Uterus (tissue), 4 donors: Measurements from ENCODE around the gene PYY. TPM values are rescaled to one million over a fixed set of nuclear protein-coding genes. Genes with fewer than 3 reads are reported as not detected.

Experiments used
- DNase-seq, 2 donors: peaks; one replicate each; pipeline ENCODE4 v3.0.0-alpha.2; 2019 to 2020
- H3K27ac ChIP-seq, 2 donors: fragments of 200-600 bp; sonication (generic); 1 replicate in 1 of 2; 2 replicates in 1 of 2; pipeline ENCODE4 v1.5.1; 2016 to 2018
- H3K27me3 ChIP-seq, 2 donors: fragments of 200-600 bp; sonication (generic); one replicate each; pipeline ENCODE4 v1.5.1; 2018 to 2019; ENCODE audit warnings: control low read depth in 1 of 2
- H3K36me3 ChIP-seq, 2 donors: fragments of 200-600 bp; sonication (generic); one replicate each; pipeline ENCODE4 v1.5.1; 2019; ENCODE audit warnings: control low read depth in 1 of 2
- H3K4me1 ChIP-seq, 2 donors: fragments of 200-600 bp; sonication (generic); one replicate each; pipeline ENCODE4 v1.5.1; 2018 to 2019; ENCODE audit warnings: control low read depth in 1 of 2
- H3K4me3 ChIP-seq, 2 donors: fragments of 200-600 bp; sonication (generic); 1 replicate in 1 of 2; 2 replicates in 1 of 2; pipeline ENCODE4 v1.5.1; 2018 to 2019; ENCODE audit warnings: mild to moderate bottlenecking in 1 of 2
- H3K9me3 ChIP-seq, 2 donors: fragments of 200-600 bp; sonication (generic); one replicate each; pipeline ENCODE4 v1.5.1; 2019; ENCODE audit warnings: control low read depth in 1 of 2
- CTCF ChIP-seq, 4 experiments: fragments of 200-600 bp in 2 of 4; fragments of 450-650 bp in 2 of 4; sonication (generic) in 2 of 4; IDR thresholded peaks; one replicate each; pipeline ENCODE4 v1.5.1; 2016 to 2019; ENCODE audit warnings: antibody characterized with exemption in 4 of 4, mild to moderate bottlenecking in 2 of 4, moderate library complexity in 1 of 4
- POLR2A ChIP-seq, 2 donors: fragments of 450-650 bp; IDR thresholded peaks; one replicate each; pipeline ENCODE4 v1.6.1; 2016; ENCODE audit warnings: antibody characterized with exemption in 2 of 2, mild to moderate bottlenecking in 1 of 2, moderate library complexity in 1 of 2
- intact Hi-C: fragments of 100-400 bp; cut with DNase I; formaldehyde crosslinking; loops from one replicate; pipeline ENCODE4 v1.15.1; 2023; ENCODE audit warnings: low total_unique reads
- total RNA-seq, 4 donors: library from RNA; depleted of rRNA in 3 of 4; stranded (reverse); fragments of >200 nt in 3 of 4; gene quantifications; one replicate each; pipeline versions ENCODE4 v1.1.0 to v1.2.4, GENCODE V29; 2014 to 2023
- donor health status: DM: yes; HTN: yes; CAD: no.

PYY gene
- total RNA-seq = not detected

- H3K27ac ChIP-seq = no peak within 1 kb of the TSS
- no peaks in the 10 kb centered on the region for H3K9me3 ChIP-seq
- no peaks in the 10 kb centered on the region for H3K4me1 ChIP-seq
- intact Hi-C loops = no loop called here
- TF ChIP-seq POLR2A (IDR thresholded peaks at IDR 0.05) (no peak), CTCF (IDR thresholded peaks at IDR 0.05) (no peak)
- DNase-seq = no peak
- peaks cover 0 to 35% of the 10 kb centered on the region in 2 donors for H3K27me3 ChIP-seq
- no peaks in the 10 kb centered on the region for H3K36me3 ChIP-seq
- no peak within 1 kb of the TSS for H3K4me3 ChIP-seq
These were observed at the start of gene PYY for GRCh38 chr17:43953746-43954145. PYY (minus strand) TSS chr17:43953940; CDS start chr17:43953483, 457 bp downstream.

- peaks cover 11 to 21% of the 10 kb centered on the region in 2 donors for H3K27me3 ChIP-seq
- no peak for TF ChIP-seq POLR2A (IDR thresholded peaks at IDR 0.05)
- TF ChIP-seq CTCF (IDR thresholded peaks at IDR 0.05) = no peak
- H3K27ac ChIP-seq = no peak overlapping the region
- no peak overlapping the region for H3K4me3 ChIP-seq
- H3K9me3 ChIP-seq = no peaks in the 10 kb centered on the region
- peaks cover 0 to 18% of the 10 kb centered on the region in 2 donors for H3K4me1 ChIP-seq
- DNase-seq = no peak
- H3K36me3 ChIP-seq = no peaks in the 10 kb centered on the region
- intact Hi-C loops = no loop called here
These were observed 48.6 kb upstream of the PYY start for GRCh38 chr17:44002141-44002848.

- TF ChIP-seq CTCF (IDR thresholded peaks at IDR 0.05) (no peak), POLR2A (IDR thresholded peaks at IDR 0.05) (no peak)
- Histone ChIP-seq H3K27me3 (peaks cover 11 to 20% of the 10 kb centered on the region in 2 donors), H3K36me3 (no peaks in the 10 kb centered on the region), H3K4me1 (peaks cover 0 to 15% of the 10 kb centered on the region in 2 donors), H3K27ac (no peak overlapping the region), H3K4me3 (no peak overlapping the region), H3K9me3 (no peaks in the 10 kb centered on the region)
- no peak for DNase-seq
- intact Hi-C loops = no loop called here
These were observed 47.8 kb upstream of the PYY start for GRCh38 chr17:44001461-44001920.

GRCh38 chr17:44000871-44001460 is 47.2 kb upstream of the PYY start:
- no peak for TF ChIP-seq CTCF (IDR thresholded peaks at IDR 0.05)
- no peak for TF ChIP-seq POLR2A (IDR thresholded peaks at IDR 0.05)
- H3K27ac ChIP-seq = no peak overlapping the region
- peaks cover 11 to 15% of the 10 kb centered on the region in 2 donors for H3K27me3 ChIP-seq
- no peak for DNase-seq
- intact Hi-C loops = no loop called here
- H3K9me3 ChIP-seq = no peaks in the 10 kb centered on the region
- H3K36me3 ChIP-seq = no peaks in the 10 kb centered on the region
- H3K4me3 ChIP-seq = no peak overlapping the region
- H3K4me1 ChIP-seq = peaks cover 0 to 15% of the 10 kb centered on the region in 2 donors

- peaks cover 0 to 9% of the 10 kb centered on the region in 2 donors for H3K4me1 ChIP-seq
- intact Hi-C loops = no loop called here
- no peak for DNase-seq
These were observed 46.6 kb upstream of the PYY start for GRCh38 chr17:44000141-44000860.

More at GRCh38 chr17:44000141-44000860, 46.6 kb upstream of the PYY start:
- Histone ChIP-seq H3K36me3 (no peaks in the 10 kb centered on the region), H3K9me3 (no peaks in the 10 kb centered on the region), H3K27me3 (peaks cover 6 to 8% of the 10 kb centered on the region in 2 donors), H3K27ac (no peak overlapping the region), H3K4me3 (no peak overlapping the region)
- TF ChIP-seq CTCF (IDR thresholded peaks at IDR 0.05) = no peak
- no peak for TF ChIP-seq POLR2A (IDR thresholded peaks at IDR 0.05)
